HUES64 (cell line): ENCODE results near the gene NPC1L1.

ENCODE experiments used
- H3K27ac ChIP-seq: 2 replicates; pipeline ENCODE4 v1.7.0; 2013; ENCODE audit warnings: low read depth, low read length, inconsistent platforms
- H3K27me3 ChIP-seq: 2 replicates; pipeline ENCODE4 v1.6.1; 2013; ENCODE audit warnings: mild to moderate bottlenecking, low read length; ENCODE audit not compliant: insufficient read depth
- H3K36me3 ChIP-seq: 2 replicates; pipeline ENCODE4 v1.6.1; 2013; ENCODE audit warnings: mild to moderate bottlenecking, low read length; ENCODE audit not compliant: insufficient read depth
- H3K4me1 ChIP-seq: 2 replicates; pipeline ENCODE4 v1.6.1; 2013; ENCODE audit warnings: mild to moderate bottlenecking, low read length, moderate library complexity; ENCODE audit not compliant: insufficient read depth
- H3K4me3 ChIP-seq: 2 replicates; pipeline ENCODE4 v1.5.1; 2013; ENCODE audit warnings: mild to moderate bottlenecking, low read length, moderate library complexity
- H3K9ac ChIP-seq: 2 replicates; pipeline ENCODE4 v1.6.1; 2013; ENCODE audit warnings: mild to moderate bottlenecking, low read depth, low read length
- H3K9me3 ChIP-seq: 2 replicates; pipeline ENCODE4 v1.6.1; 2013; ENCODE audit warnings: low read depth, low read length; ENCODE audit not compliant: insufficient read depth
- WGBS: fragments of 150-250, 120-280 bp; methylation state at CpG from one replicate; pipeline ENCODE4 v1.1.7; 2013; ENCODE audit warnings: missing lambda C conversion rate; 5-methylcytosine and 5-hydroxymethylcytosine counted together

Gene NPC1L1

GRCh38 chr7:44531421-44532380, 9.4 kb downstream of the NPC1L1 start:
- no peaks in the 10 kb centered on the region for H3K9me3 ChIP-seq
- no peaks in the 10 kb centered on the region for H3K36me3 ChIP-seq
- H3K27ac ChIP-seq, result no peak overlapping the region
- H3K9ac ChIP-seq, result no peak overlapping the region
- WGBS, result 91% methylated on average over 17 of the region's 17 CpGs
- H3K27me3 ChIP-seq, result no peaks in the 10 kb centered on the region
- no peak overlapping the region for H3K4me3 ChIP-seq
- no peaks in the 10 kb centered on the region for H3K4me1 ChIP-seq

DNA sequence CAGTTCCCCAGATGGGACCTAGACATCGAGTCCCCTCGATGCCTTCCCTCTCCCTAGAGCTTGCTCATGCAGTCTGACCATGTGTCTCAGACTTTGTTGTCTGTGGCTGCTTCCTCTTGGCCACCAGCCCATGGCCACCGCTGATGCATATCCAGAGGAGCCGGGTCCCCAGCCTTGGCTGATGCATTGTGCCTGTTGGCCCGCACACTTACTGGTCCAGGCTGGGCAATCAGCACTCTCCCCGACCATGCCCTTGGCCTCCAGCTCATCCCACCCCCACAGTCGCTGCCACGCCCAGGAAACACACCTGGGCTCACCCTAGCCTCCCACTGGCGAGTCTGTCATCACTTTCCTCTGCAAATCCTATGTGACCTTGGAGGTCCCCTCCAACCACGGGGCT, 10.1 kb downstream of the NPC1L1 start:
- H3K27ac ChIP-seq, result no peak overlapping the region
- no peak overlapping the region for H3K9ac ChIP-seq
- WGBS, result 86% methylated on average over 10 of the region's 10 CpGs
- H3K9me3 ChIP-seq, result no peaks in the 10 kb centered on the region
- no peaks in the 10 kb centered on the region for H3K36me3 ChIP-seq
- H3K4me1 ChIP-seq, result no peaks in the 10 kb centered on the region
- H3K27me3 ChIP-seq, result no peaks in the 10 kb centered on the region
- no peak overlapping the region for H3K4me3 ChIP-seq

DNA sequence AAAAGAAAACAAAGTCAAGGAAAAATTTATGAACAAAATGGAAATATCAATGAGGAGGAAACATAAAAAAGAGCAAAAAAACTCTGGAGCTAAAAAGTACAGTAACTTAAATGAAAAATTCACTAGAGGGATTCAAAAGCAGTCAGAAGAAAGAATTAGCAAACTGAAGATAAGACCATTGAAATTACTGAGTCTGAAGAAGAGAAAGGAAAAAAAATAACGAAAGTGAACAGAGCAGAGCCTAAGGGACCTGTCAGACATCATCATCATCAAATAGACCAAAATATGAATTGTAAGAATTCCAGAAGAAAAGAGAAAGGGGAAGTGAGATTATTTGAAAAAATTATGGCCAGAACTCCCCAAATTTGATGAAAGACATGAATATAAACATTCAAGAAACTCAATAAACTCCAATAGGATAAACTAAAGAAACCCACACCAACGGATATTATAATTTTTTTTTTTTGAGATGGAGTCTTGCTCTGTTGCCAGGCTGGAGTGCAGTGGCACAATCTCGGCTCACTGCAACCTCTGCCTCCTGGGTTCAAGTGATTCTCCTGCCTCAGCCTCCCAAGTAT, 16.2 kb downstream of the NPC1L1 start:
- Histone ChIP-seq H3K9ac (no peak overlapping the region), H3K36me3 (no peaks in the 10 kb centered on the region), H3K27me3 (no peaks in the 10 kb centered on the region), H3K9me3 (peaks cover 9% of the 10 kb centered on the region; the same call in 1 of the 2 replicates), H3K27ac (no peak overlapping the region), H3K4me3 (no peak overlapping the region), H3K4me1 (no peaks in the 10 kb centered on the region)
- WGBS, result 86% methylated on average over 1 of the region's 3 CpGs

GRCh38 chr7:44522315-44522714, 18.8 kb downstream of the NPC1L1 start:
- no peaks in the 10 kb centered on the region for H3K4me1 ChIP-seq
- no peak overlapping the region for H3K9ac ChIP-seq
- H3K4me3 ChIP-seq, result no peak overlapping the region
- no peaks in the 10 kb centered on the region; the same call in 1 of the 2 replicates for H3K27me3 ChIP-seq
- H3K36me3 ChIP-seq, result no peaks in the 10 kb centered on the region
- H3K9me3 ChIP-seq, result peaks cover 9% of the 10 kb centered on the region; the same call in 1 of the 2 replicates
- 92% methylated on average over 3 of the region's 3 CpGs for WGBS
- no peak overlapping the region for H3K27ac ChIP-seq

DNA sequence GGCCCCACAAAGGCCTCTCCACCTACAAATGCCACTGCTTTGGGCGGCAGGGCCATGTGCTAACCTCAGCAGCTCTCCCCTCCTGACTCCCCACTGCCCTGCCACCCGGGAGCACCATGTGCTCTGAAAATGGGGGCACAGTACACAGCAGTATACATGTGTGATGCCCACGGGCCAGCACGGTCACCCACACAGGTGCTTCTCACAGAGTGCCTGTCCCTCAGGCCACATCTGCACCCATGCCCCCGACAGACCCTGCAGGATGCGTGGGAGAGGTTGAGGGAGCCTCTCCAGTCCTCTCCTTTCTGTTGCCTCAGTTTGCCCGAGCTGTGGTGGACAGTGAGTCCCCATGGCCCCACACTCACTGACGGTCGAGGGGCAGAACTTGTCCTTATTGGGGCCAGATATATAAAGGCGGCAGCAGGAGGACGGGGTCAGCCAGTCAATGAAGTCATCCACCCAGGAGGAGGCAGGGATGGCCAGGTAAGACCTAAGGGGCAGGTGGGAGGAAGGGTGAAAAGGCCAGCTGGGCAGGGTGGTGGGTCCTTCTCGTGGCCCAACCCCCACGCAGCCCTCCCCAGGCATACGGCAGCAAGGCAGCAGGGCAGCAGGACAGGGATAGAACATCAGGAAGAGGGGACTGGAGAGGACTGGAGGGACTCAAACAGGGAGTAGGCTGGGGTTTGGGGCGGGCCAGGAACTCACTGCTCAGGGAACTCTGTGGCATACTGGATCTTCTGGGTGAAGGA, 19.6 kb downstream of the NPC1L1 start:
- no peak overlapping the region for H3K9ac ChIP-seq
- peaks cover 9% of the 10 kb centered on the region; the same call in 1 of the 2 replicates for H3K9me3 ChIP-seq
- no peak overlapping the region for H3K27ac ChIP-seq
- no peak overlapping the region for H3K4me3 ChIP-seq
- no peaks in the 10 kb centered on the region for H3K36me3 ChIP-seq
- no peaks in the 10 kb centered on the region; the same call in 1 of the 2 replicates for H3K27me3 ChIP-seq
- H3K4me1 ChIP-seq, result no peaks in the 10 kb centered on the region
- WGBS, result 91% methylated on average over 15 of the region's 15 CpGs

DNA sequence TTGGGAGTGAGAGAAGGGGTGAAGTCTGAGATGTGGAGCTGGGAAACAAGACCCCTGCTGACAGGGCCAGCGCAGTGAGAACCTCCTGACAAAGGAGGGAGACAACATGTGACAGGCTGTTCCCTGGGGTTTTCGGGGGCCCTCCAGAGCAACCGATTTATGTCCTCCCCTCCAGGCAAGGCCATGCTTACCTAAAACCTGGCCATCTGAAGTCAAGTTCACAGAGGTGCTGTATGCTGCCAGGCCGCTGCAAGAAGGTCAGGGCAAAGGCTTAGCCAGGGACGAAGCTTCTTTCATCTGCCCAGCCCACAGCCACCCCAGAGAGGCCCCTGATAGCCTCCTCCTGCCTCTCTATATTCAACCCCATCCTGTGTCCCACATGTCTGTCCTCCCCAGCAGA, 20.6 kb downstream of the NPC1L1 start:
- no peaks in the 10 kb centered on the region; the same call in 1 of the 2 replicates for H3K27me3 ChIP-seq
- H3K36me3 ChIP-seq, result no peaks in the 10 kb centered on the region
- no peak overlapping the region for H3K9ac ChIP-seq
- no peak overlapping the region for H3K4me3 ChIP-seq
- 90% methylated on average over 5 of the region's 5 CpGs for WGBS
- H3K4me1 ChIP-seq, result no peaks in the 10 kb centered on the region
- peaks cover 9% of the 10 kb centered on the region; the same call in 1 of the 2 replicates for H3K9me3 ChIP-seq
- H3K27ac ChIP-seq, result no peak overlapping the region

- Histone ChIP-seq H3K4me1 (no peaks in the 10 kb centered on the region), H3K36me3 (no peaks in the 10 kb centered on the region), H3K9ac (no peak overlapping the region), H3K27ac (no peak overlapping the region), H3K4me3 (no peak overlapping the region), H3K27me3 (no peaks in the 10 kb centered on the region; the same call in 1 of the 2 replicates), H3K9me3 (peaks cover 5% of the 10 kb centered on the region; the same call in 1 of the 2 replicates)
- 89% methylated on average over 7 of the region's 7 CpGs for WGBS
Measured at GRCh38 chr7:44519546-44519945, 21.6 kb downstream of the NPC1L1 start.

GRCh38 chr7:44518761-44519160, 22.4 kb downstream of the NPC1L1 start:
- 85% methylated on average over 3 of the region's 3 CpGs for WGBS
- Histone ChIP-seq H3K27me3 (no peaks in the 10 kb centered on the region; the same call in 1 of the 2 replicates), H3K27ac (no peak overlapping the region), H3K4me3 (no peak overlapping the region), H3K4me1 (no peaks in the 10 kb centered on the region), H3K9me3 (no peaks in the 10 kb centered on the region), H3K36me3 (no peaks in the 10 kb centered on the region), H3K9ac (no peak overlapping the region)

DNA sequence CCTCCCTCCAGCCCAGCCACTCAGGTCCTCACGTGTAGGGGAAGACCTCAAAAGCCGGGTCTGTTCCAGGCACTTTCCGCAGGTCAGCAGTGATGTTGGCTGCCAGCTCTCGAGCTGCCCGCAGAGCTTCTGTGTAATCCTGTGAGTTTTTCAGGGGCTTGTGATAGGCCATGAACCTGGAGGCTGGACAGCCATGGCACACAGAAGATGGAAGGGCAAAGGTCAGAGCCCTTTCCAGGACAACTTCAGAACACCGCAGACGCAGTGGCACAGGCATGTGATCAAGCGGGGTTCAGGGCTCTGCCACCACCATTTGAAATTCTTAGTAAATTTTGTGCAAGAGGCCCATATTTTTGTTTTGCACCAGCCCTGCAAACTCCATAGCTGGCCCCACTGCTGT, 24.0 kb downstream of the NPC1L1 start:
- 94% methylated on average over 8 of the region's 8 CpGs for WGBS
- no peaks in the 10 kb centered on the region for H3K9me3 ChIP-seq
- H3K4me1 ChIP-seq, result no peaks in the 10 kb centered on the region
- no peaks in the 10 kb centered on the region for H3K36me3 ChIP-seq
- H3K4me3 ChIP-seq, result no peak overlapping the region
- H3K27ac ChIP-seq, result no peak overlapping the region
- H3K27me3 ChIP-seq, result no peaks in the 10 kb centered on the region; the same call in 1 of the 2 replicates
- no peak overlapping the region for H3K9ac ChIP-seq

DNA sequence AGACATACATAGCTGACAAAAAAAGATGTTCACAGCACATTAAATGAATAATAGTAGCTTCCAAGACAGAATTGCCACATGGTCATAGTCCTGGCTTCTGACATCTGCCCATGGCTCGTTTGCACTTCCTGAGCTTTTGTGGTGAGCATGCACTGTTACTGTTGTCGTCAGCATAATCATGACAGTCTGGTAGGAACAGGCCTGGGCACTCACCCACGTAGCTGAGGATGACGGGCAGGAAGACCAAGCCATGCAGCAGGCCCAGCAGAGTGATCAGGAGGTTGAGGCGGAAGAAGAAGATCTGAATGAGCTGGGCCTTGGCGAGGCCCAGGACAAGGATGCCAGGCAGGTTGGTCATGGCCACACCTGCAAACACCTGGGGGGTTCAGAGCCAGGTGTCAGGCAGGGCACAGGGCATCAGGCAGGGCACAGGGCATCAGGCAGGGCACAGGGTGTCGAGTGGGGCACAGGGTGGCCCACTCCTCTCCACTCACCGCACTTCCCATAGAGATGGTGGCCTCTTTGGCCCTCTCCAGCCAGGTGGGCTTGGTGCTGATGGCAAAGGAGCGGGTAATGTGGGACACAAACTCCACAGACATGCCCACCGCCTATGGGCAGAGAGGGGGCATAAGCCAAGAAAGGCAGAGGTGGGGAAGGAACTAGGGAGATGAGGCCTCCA, 25.4 kb downstream of the NPC1L1 start:
- no peak overlapping the region for H3K4me3 ChIP-seq
- H3K9me3 ChIP-seq, result no peaks in the 10 kb centered on the region
- no peak overlapping the region for H3K27ac ChIP-seq
- H3K4me1 ChIP-seq, result no peaks in the 10 kb centered on the region
- H3K36me3 ChIP-seq, result no peaks in the 10 kb centered on the region
- WGBS, result 90% methylated on average over 10 of the region's 10 CpGs
- no peak overlapping the region for H3K9ac ChIP-seq
- no peaks in the 10 kb centered on the region; the same call in 1 of the 2 replicates for H3K27me3 ChIP-seq
